ENCODE data around the gene CERS3.

- TF ChIP-seq POLR2A (IDR thresholded peaks at IDR 0.05; ENCODE audit: low read depth) (no peak), CTCF (IDR thresholded peaks at IDR 0.05) (no peak)
Measured at GRCh38 chr15:100493213-100493612, 35.5 kb downstream of the CERS3 start.

Measured in esophagus muscularis mucosa (tissue), 3 donors.